NCI-H1048 (cell line): ENCODE measurements around the gene CCDC149.

Experiments used
- DNase-seq: peaks from one replicate; lab custom pipeline; 2025; lab: John Stamatoyannopoulos, UW

The CCDC149 gene

GRCh38 chr4:24775750-24776149 lies 137.1 kb downstream of the CCDC149 start:
- DNase-seq, result no peak

DNA sequence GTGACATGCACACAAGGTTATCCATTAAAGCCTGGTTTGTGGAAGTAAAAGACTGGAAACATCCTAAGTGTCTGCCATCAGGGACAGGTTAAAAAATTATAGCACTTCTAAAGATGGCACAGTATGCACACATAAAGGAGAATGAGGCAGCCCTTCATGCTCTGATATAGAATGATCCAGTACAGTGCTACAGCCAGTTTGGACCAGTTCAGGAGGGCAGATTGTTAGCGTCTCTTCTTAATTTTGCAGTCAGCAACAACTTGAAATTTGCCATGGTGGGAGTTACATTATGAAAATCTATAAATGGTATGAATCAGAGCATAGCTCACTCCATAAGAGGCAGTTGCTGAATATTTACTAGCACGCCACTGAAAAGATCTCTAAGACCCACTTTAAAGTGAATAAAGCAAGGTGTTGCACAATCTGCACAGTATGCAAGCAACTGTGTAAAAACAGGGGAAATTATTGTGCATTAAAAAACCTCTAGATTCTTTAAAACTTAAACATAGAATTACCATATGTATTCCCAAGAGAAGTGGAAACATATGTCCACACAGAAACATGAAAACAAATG lies 137.7 kb downstream of the CCDC149 start:
- no peak for DNase-seq

DNA sequence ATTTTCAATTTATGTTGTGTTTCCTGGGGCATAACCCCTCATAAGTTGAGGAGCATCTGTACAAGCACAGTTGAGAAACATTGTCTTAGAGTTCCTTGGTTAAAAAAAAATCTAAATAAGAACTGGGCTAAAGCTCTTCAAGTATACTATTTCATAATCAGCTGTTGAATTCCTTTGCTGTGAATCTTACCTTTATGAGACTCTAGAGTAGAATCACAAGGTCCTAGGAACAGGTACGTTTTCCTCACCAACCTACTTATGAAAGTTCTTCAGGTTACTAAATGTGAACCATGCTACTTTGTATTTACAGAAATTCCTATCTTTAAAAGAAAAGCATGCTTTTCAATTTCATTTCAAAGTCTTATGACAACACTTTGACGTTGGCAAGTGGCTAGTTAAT lies 138.4 kb downstream of the CCDC149 start:
- no peak for DNase-seq

DNA sequence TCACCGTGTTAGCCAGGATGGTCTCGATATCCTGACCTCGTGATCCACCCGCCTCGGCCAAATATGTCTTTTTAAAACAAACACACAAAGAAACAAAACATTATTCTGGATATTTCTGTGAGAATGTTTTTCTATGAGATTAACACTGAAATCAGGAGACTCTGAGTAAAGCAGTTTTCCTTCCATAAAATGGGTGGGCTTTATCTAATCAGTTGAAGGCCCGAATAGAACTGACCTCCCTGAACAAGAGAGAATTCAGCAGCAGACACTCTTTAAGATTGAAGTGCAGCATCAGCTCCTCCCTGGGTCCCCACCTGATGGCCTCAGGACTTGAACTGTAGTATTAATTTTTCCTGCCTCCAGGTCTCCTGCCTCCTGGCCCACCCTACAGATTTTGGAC lies 139.9 kb downstream of the CCDC149 start:
- no peak for DNase-seq

- no peak for DNase-seq
Measured at GRCh38 chr4:24772061-24772705, 140.7 kb downstream of the CCDC149 start.

DNA sequence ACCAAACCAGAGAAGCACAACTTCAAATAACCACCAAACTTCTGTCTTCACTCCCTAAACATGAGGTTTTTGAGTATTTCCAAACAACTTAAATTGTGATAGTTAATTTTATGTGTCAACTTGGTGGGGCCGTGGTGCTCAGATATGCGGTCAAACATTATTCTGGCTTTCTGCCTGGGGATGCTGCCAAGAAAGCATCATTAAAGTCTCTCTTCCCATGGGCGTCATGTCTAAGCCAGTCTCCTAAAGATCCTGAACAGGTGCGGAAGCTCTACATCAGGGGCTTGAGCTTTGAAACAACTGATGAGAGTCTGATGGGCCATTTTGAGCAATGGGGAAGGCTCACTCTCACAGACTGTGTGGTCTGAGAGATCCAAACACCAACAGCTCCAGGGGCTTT lies 141.6 kb downstream of the CCDC149 start:
- DNase-seq, result no peak

DNA sequence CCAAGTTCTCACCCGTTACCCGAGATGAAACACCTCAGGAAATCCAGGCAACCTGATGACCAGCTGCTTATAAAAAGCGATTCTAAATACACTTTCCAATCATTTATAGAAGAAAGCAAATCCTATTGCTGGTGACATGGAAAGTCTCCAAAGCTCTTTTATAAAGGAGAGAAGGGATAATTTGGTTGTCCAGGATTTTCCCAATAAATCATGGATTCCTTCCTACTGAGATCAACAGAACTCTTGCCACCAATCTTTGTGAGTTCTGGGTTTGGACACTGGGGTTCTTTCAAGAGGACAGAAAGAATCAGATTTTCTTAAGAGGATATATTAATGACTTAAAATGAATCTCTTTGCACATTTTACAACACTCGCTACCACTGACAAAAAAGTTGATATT lies 142.2 kb downstream of the CCDC149 start:
- DNase-seq, result no peak

GRCh38 chr4:24770032-24770584 lies 142.7 kb downstream of the CCDC149 start:
- DNase-seq, result no peak

DNA sequence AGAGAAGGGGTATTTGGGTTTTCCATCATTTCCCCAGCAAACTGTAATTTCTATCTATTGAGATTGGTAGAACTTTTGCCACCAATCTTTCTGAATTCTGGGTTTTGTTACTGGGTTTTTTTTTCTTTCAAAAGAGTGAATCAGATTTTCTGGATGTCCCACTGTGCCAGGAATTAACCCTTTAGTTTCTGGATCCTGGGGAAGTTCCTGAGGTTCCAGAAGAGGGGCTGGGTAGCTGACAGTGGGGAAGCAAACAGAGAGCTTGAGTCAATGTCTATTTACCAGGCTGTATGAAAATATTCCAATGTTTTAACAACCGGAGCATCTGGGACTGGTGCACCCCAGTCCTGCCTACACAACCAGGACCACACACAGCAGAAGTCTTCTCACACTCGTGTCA lies 143.3 kb downstream of the CCDC149 start:
- no peak for DNase-seq

- no peak for DNase-seq
Measured at GRCh38 chr4:24768604-24769003, 144.2 kb downstream of the CCDC149 start.

DNA sequence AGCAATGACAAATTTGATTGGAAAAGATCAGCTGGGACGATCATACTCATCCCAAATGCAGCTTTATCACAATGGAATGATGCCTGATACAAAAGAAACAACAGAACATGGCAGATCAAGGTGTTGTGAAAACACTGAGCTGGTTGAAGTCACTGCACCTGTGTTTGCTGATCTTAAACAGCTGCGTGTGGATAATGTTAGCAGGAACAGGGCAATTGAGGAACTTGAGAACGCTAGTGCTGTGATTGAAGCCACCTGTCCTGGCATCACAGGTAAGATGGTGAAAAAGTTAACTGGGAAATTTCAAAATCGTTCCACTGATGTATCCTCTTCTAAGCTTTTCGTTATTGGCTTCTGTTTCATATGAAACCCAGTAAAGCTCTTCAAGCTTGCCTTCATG lies 144.8 kb downstream of the CCDC149 start:
- DNase-seq, result no peak

DNA sequence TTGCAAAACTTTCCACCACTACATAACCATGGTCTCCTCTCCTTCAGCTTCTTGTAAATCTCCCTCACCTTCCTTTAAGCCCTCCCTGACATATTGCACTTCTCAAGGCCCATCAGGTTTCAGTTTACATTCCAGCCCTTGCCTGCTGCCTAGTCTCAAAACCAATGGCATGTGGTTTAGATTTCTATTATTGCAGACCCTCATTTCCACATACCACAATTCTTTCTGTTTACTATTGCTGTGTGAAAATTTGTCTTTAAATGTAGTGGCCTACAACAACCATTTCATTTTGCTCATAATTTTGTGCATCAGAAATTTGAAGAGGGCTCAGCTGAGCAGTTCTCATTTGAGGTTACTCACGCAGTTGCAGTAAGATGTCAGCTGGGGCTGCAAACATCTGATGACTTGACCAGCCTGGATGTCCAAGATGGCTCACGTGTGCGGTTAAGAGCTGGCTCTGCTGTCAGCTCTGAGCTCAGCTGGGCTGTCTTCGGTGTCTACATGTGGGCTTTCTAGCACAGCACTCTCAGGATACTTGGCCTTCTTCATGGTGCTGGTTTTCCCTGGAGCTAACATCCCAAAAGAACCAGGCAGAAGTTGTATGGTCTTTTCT lies 147.4 kb downstream of the CCDC149 start:
- no peak for DNase-seq

DNA sequence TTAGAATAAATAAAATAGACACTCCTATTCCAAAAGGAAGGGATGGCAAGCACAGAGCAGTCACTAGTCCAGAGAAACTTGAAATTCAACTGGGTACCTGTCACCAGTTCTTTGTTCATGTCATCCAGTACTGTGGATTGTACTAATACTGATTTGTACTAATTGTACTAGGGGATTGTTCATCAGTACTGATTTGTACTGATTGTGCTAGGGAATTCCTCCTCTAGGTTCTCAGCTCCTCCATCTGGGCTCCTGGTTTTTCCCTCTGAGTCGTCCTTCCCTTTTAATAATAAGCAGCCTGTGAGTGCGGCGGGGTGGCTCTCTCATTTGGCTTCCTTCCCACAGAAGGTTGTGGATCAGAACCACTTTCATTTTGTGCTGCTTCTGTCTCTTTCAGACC lies 148.5 kb downstream of the CCDC149 start:
- no peak for DNase-seq

DNA sequence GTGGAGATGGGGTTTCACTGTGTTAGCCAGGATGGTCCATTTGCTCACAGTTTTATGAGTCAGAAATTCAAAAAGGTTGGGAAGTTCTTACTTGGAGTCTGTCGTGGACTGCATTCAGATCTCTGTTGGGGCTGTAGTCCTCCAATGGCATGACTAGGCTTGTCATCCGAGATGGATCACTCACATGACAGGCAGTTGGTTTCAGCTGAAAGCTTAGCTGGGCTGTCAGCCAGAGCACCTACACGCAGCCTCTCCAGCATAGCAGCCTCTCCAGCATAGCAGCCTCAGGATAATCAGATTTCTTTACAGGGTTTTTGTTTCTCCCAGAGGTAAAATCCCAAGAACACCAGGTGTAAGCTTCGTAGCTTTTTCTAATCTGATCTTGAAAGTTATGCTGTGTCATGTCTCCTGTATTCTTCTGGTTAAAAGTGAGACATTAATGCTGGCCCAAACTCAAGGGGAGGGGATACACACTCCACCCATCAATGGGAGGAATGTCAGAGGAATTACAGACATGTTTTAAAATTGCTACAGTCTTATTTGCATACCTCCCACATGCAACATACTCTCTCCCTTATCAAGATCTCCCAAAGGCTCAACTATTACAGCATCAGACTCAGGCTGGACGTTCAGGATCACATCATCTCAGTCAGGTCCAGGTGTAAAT lies 149.1 kb downstream of the CCDC149 start:
- DNase-seq, result no peak
